Measurements from ENCODE around the gene HOXC4. TPM values are rescaled to one million over a fixed set of nuclear protein-coding genes. Genes with fewer than 3 reads are reported as not detected.

Gene HOXC4
- total RNA-seq, 2 experiments from 2014 or later = 1.2 to 1.5 TPM

- no peaks in the 10 kb centered on the region for H3K9me3 Mint-ChIP-seq
- H3K36me3 Mint-ChIP-seq = no peaks in the 10 kb centered on the region
- no peak for DNase-seq
- H3K27ac Mint-ChIP-seq = no peak within 1 kb of the TSS
- H3K4me3 Mint-ChIP-seq = peak within 1 kb of the TSS; percentile 2
- POLR2A ChIA-PET = interaction anchor here (0.5 kb wide), 1 partner anchor 20 kb away, joined by 4 read pairs; the partner anchor contains the start of gene HOXC8
- peaks cover 91% of the 10 kb centered on the region for H3K27me3 Mint-ChIP-seq
- peaks cover 22% of the 10 kb centered on the region for H3K4me1 Mint-ChIP-seq
- no peak for ATAC-seq (ENCODE audit: low read depth)
These were observed 25.1 kb upstream of the HOXC4 start, which contains the start of gene HOXC6 for GRCh38 chr12:54028314-54029201. Gene HOXC6 (plus strand): TSS chr12:54028440. CDS start chr12:54028522, 82 bp downstream.

- Mint-ChIP-seq H3K36me3 (no peaks in the 10 kb centered on the region), H3K9me3 (no peaks in the 10 kb centered on the region), H3K4me3 (no peak overlapping the region), H3K27me3 (peaks cover 92% of the 10 kb centered on the region), H3K27ac (no peak overlapping the region), H3K4me1 (peaks cover 25% of the 10 kb centered on the region)
- POLR2A ChIA-PET = no interaction called here
- ATAC-seq (ENCODE audit: low read depth) (no peak), DNase-seq (no peak)
These were observed 23.9 kb upstream of the HOXC4 start for GRCh38 chr12:54029529-54030441.

DNA sequence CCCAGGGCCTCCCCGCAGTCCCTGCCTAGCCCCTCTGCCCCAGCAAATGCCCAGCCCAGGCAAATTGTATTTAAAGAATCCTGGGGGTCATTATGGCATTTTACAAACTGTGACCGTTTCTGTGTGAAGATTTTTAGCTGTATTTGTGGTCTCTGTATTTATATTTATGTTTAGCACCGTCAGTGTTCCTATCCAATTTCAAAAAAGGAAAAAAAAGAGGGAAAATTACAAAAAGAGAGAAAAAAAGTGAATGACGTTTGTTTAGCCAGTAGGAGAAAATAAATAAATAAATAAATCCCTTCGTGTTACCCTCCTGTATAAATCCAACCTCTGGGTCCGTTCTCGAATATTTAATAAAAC is 23.2 kb upstream of the HOXC4 start:
- no peak overlapping the region for H3K4me3 Mint-ChIP-seq
- H3K36me3 Mint-ChIP-seq = no peaks in the 10 kb centered on the region
- DNase-seq (no peak), ATAC-seq (ENCODE audit: low read depth) (no peak)
- peaks cover 92% of the 10 kb centered on the region for H3K27me3 Mint-ChIP-seq
- no peaks in the 10 kb centered on the region for H3K9me3 Mint-ChIP-seq
- POLR2A ChIA-PET = no interaction called here
- no peak overlapping the region for H3K27ac Mint-ChIP-seq
- H3K4me1 Mint-ChIP-seq = peaks cover 26% of the 10 kb centered on the region

DNA sequence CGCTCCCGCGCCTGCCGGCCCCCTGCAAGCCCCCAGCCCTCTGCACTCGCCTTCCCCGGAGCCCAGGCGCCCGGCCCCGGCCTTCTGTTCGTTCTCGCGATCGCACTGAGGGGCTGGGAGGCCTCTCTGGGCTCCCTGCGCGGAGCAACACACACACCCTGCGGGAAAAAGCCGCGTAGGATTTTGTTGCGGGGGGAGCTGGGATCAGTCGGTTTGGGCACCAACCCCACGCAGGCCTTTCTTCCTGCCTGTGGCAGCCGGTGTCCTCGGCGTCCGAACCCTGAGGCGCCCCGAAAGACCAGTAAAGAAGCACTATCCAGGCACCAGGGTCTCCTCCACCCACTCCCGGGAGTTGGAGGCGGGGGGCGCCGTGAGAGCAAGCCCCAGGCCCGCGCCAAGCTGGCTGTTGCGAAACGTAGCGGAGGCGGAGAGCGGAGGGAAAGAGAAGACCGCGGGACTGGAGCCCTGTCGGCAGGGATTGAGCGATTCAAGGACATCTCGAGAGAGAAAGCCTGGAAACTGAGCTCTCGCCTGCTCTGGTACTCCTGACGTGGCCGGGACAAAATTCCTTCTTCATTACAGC is 22.7 kb upstream of the HOXC4 start:
- POLR2A ChIA-PET = no interaction called here
- no peak for ATAC-seq (ENCODE audit: low read depth)
- no peak overlapping the region for H3K4me3 Mint-ChIP-seq
- peaks cover 92% of the 10 kb centered on the region for H3K27me3 Mint-ChIP-seq
- H3K36me3 Mint-ChIP-seq = no peaks in the 10 kb centered on the region
- peaks cover 23% of the 10 kb centered on the region for H3K4me1 Mint-ChIP-seq
- H3K27ac Mint-ChIP-seq = no peak overlapping the region
- no peaks in the 10 kb centered on the region for H3K9me3 Mint-ChIP-seq
- no peak for DNase-seq

DNA sequence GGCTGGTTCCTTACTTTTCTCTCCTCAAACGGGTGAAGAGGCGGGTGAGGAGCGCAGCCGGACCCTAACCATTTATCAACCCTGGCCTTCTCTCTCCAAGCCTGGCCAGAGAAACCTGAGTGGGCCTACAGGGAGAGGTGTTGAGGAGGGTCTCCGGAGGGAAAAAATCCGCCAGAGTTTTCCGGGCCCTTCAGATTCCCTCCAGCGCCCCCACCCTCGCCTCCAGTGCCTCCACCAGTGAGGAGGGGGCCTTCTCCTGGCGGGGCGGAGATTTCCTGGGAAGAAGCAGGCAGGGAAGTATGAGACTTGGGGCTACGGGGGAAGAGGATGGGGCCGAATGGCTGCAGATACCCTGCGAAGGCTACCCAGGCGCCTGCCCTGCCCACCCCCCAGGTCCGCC is 22.2 kb upstream of the HOXC4 start:
- H3K4me3 Mint-ChIP-seq = no peak overlapping the region
- H3K9me3 Mint-ChIP-seq = no peaks in the 10 kb centered on the region
- DNase-seq (no peak), ATAC-seq (ENCODE audit: low read depth) (no peak)
- POLR2A ChIA-PET = no interaction called here
- H3K36me3 Mint-ChIP-seq = no peaks in the 10 kb centered on the region
- peaks cover 21% of the 10 kb centered on the region for H3K4me1 Mint-ChIP-seq
- H3K27ac Mint-ChIP-seq = no peak overlapping the region
- H3K27me3 Mint-ChIP-seq = peaks cover 92% of the 10 kb centered on the region

- peaks cover 19% of the 10 kb centered on the region for H3K4me1 Mint-ChIP-seq
- no peak for ATAC-seq (ENCODE audit: low read depth)
These were observed 21.5 kb upstream of the HOXC4 start for GRCh38 chr12:54032086-54032619.

DNA sequence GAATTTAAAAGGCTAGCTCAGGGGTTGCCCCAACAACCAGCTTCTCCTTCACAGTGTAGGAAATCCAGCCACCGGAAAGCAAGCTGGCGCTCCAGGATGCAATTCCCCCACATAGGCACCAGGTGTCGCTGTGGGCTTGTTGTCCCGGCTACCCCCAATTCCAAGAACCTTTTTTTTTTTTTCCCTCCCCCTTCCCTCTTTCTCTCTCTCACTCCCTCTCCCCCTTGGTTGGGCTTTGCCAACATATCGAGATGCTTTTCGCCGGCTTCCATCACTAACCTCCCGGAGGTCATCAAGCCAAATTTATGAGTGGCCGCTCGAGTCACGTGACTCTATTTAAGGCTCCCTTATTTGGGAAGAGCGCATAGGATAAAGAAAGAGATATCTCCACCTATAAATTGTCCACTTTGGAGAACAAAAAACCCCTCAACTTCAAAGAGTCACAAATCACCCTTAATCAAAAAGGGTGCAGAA is 21.0 kb upstream of the HOXC4 start, which contains the start of gene HOXC5:
Gene HOXC5 (plus strand): TSS at position 424 of the 474 bp plus-strand sequence. CDS start 73 bp downstream, outside the sequence.
- Mint-ChIP-seq H3K9me3 (no peaks in the 10 kb centered on the region), H3K4me3 (peak within 1 kb of the TSS; percentile 54), H3K4me1 (peaks cover 19% of the 10 kb centered on the region), H3K27ac (no peak within 1 kb of the TSS), H3K27me3 (peaks cover 92% of the 10 kb centered on the region), H3K36me3 (no peaks in the 10 kb centered on the region)
- no peak for ATAC-seq (ENCODE audit: low read depth)
- POLR2A ChIA-PET = interaction anchor here (0.6 to 1.3 kb wide), 3 partner anchors 24 to 157 kb away, joined by 3 to 8 read pairs (median 4); partner anchors contain the start of gene HOXC8
- DNase-seq = peak; percentile 70

More at GRCh38 chr12:54032086-54032619, 21.5 kb upstream of the HOXC4 start:
- Mint-ChIP-seq H3K27me3 (peaks cover 92% of the 10 kb centered on the region), H3K27ac (no peak overlapping the region), H3K9me3 (no peaks in the 10 kb centered on the region), H3K36me3 (no peaks in the 10 kb centered on the region), H3K4me3 (no peak overlapping the region)
- DNase-seq = no peak
- POLR2A ChIA-PET = interaction anchor here (0.7 to 1.3 kb wide), 2 partner anchors 69 to 158 kb away, joined by 4 to 8 read pairs; no protein-coding TSS in a partner anchor

GRCh38 chr12:54033106-54033979 is 20.3 kb upstream of the HOXC4 start:
- Mint-ChIP-seq H3K27ac (no peak overlapping the region), H3K4me1 (peaks cover 19% of the 10 kb centered on the region), H3K36me3 (no peaks in the 10 kb centered on the region), H3K27me3 (peaks cover 93% of the 10 kb centered on the region), H3K4me3 (peak overlapping the region; percentile 54), H3K9me3 (no peaks in the 10 kb centered on the region)
- ATAC-seq (ENCODE audit: low read depth) = peak; percentile 6
- POLR2A ChIA-PET = interaction anchor here (0.6 to 1.3 kb wide), 2 partner anchors 24 to 157 kb away, joined by 3 to 8 read pairs; partner anchors contain the start of gene HOXC8
- peak; percentile 56 for DNase-seq

DNA sequence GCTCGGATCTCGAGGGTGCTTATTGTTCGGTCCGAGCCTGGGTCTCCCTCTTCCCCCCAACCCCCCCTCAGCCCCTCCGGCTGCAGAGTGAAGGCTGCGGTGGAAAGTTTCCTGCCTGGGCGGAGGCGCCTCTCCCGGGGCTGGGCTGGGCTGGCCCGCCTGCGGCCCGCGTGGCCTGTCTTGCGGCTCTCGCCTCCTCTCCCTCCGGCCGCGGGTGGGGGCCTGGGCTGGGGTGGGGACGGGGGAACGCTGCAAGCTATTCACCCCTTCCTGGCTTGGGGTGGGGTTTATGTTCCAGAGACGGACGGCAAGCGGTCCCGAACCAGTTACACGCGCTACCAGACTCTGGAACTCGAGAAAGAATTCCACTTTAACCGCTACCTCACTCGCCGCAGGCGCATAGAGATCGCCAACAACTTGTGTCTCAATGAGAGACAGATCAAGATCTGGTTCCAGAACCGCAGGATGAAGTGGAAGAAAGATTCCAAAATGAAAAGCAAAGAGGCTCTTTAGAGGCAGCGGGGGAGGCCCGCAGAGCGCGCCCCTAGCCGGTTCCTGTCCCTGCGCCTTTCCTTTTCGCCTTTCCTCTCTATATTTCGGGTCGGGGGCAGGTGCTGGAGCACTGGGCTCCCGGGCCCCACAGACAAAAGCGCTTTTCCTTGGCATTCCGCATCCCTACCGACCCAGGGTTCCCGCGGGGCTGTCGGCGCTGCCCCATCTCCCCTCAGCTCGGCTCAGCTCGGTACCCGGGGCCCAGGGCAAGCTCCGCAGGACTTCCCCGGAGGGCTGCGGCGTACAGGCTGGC is 19.5 kb upstream of the HOXC4 start:
- H3K27ac Mint-ChIP-seq = no peak overlapping the region
- DNase-seq (no peak), ATAC-seq (ENCODE audit: low read depth) (peak; percentile 44)
- POLR2A ChIA-PET = no interaction called here
- peaks cover 16% of the 10 kb centered on the region for H3K4me1 Mint-ChIP-seq
- H3K9me3 Mint-ChIP-seq = no peaks in the 10 kb centered on the region
- no peaks in the 10 kb centered on the region for H3K36me3 Mint-ChIP-seq
- H3K4me3 Mint-ChIP-seq = peak overlapping the region; percentile 30
- H3K27me3 Mint-ChIP-seq = peaks cover 93% of the 10 kb centered on the region

- DNase-seq (no peak), ATAC-seq (ENCODE audit: low read depth) (no peak)
- POLR2A ChIA-PET = no interaction called here
- peak overlapping the region; percentile 10 for H3K4me3 Mint-ChIP-seq
- H3K9me3 Mint-ChIP-seq = no peaks in the 10 kb centered on the region
- no peak overlapping the region for H3K27ac Mint-ChIP-seq
- H3K36me3 Mint-ChIP-seq = no peaks in the 10 kb centered on the region
- peaks cover 94% of the 10 kb centered on the region for H3K27me3 Mint-ChIP-seq
- peaks cover 11% of the 10 kb centered on the region for H3K4me1 Mint-ChIP-seq
These were observed 18.8 kb upstream of the HOXC4 start for GRCh38 chr12:54034785-54035310.

- DNase-seq = no peak
- no peaks in the 10 kb centered on the region for H3K9me3 Mint-ChIP-seq
- peaks cover 10% of the 10 kb centered on the region for H3K4me1 Mint-ChIP-seq
- peaks cover 95% of the 10 kb centered on the region for H3K27me3 Mint-ChIP-seq
- no peaks in the 10 kb centered on the region for H3K36me3 Mint-ChIP-seq
- POLR2A ChIA-PET = no interaction called here
- no peak overlapping the region for H3K27ac Mint-ChIP-seq
- no peak overlapping the region for H3K4me3 Mint-ChIP-seq
- ATAC-seq (ENCODE audit: low read depth) = no peak
These were observed 17.9 kb upstream of the HOXC4 start for GRCh38 chr12:54035568-54036264.

Measured in activated naive CD8-positive, alpha-beta T cell treated with anti-CD3 and anti-CD28 coated beads, Interleukin-2, amount 10 ng/mL, durations not matched to agents 7 days and 5 days (primary cell).